ENCODE results near the gene VSTM2B. TPM values are rescaled to one million over a fixed set of nuclear protein-coding genes. Genes with fewer than 3 reads are reported as not detected.

VSTM2B gene
- total RNA-seq, 1 experiment from 2014 or later = not detected

DNA sequence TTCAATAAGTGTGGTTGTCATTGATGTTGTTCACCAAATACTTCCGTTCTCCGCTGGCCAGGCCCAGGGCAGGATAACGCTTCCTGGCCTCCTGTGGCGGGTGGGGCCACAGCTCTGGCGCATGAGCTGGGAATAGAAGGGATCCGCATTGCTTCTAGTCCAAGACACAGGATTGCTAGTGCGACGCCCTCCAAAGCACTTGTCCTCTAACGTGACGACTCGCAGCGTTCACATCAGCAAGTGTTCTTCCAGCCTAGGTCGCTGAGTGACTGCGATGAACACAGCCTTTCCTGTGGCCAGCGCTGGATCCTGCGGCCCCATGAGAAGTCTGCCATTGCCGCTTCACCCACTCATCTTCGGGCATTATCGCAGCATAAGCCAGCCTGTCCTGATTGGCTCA is 39.4 kb downstream of the VSTM2B start:
- ChIA-PET CTCF (no interaction called here), POLR2A (ENCODE audit: low non-redundant PET) (no interaction called here)
- no TSS peak for BruUV-seq (replicated peaks)

DNA sequence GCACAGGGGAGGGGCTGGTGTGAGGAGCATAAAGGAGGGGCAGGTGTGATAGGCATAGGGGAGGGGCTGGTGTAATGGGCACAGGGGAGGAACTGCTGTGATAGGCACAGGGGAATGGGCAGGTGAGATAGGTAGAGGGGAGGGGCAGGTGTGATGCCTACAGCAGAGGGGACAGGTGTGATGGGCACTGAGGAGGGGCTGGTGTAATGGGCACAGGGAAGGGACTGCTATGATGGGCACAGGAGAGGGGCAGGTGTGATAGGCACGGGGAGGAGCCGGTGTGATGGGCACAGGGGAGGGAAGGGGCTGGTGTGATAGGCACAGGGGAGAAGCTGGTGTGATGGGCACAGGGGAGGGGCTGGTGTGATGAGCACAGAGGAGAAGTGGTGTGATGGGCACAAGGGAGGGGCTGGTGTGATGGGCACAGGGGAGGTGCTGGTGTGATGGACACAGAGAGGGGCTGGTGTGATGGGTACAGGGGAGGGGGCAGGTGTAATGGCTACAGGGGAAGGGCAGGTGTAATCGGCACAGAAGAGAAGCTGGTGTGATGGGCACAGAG is 40.8 kb downstream of the VSTM2B start:
- BruUV-seq (replicated peaks) = no TSS peak
- Histone ChIP-seq H3K27ac (ENCODE audit: low read depth, low read length, poor library complexity, severe bottlenecking) (no peak overlapping the region), H3K4me3 (ENCODE audit: low read depth, low read length, poor library complexity, severe bottlenecking) (no peak overlapping the region), H3K9me3 (ENCODE audit: low read depth, low read length, poor library complexity, severe bottlenecking) (no peaks in the 10 kb centered on the region), H3K4me1 (ENCODE audit: insufficient read depth, low read length, poor library complexity, severe bottlenecking) (no peaks in the 10 kb centered on the region), H3K36me3 (ENCODE audit: insufficient read depth, low read length, poor library complexity, severe bottlenecking) (no peaks in the 10 kb centered on the region), H3K27me3 (replicated peaks; ENCODE audit: insufficient read depth, low read depth, low read length, poor library complexity) (peaks cover 18% of the 10 kb centered on the region)
- no peak for TF ChIP-seq EZH2 (IDR thresholded peaks at IDR 0.05; ENCODE audit: borderline replicate concordance, low read depth, low read length, poor library complexity, severe bottlenecking)
- TF ChIP-seq, protein P1, sequence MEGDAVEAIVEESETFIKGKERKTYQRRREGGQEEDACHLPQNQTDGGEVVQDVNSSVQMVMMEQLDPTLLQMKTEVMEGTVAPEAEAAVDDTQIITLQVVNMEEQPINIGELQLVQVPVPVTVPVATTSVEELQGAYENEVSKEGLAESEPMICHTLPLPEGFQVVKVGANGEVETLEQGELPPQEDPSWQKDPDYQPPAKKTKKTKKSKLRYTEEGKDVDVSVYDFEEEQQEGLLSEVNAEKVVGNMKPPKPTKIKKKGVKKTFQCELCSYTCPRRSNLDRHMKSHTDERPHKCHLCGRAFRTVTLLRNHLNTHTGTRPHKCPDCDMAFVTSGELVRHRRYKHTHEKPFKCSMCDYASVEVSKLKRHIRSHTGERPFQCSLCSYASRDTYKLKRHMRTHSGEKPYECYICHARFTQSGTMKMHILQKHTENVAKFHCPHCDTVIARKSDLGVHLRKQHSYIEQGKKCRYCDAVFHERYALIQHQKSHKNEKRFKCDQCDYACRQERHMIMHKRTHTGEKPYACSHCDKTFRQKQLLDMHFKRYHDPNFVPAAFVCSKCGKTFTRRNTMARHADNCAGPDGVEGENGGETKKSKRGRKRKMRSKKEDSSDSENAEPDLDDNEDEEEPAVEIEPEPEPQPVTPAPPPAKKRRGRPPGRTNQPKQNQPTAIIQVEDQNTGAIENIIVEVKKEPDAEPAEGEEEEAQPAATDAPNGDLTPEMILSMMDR (conservative IDR thresholded peaks at IDR 0.05; ENCODE audit: low read depth, low read length) = no peak
- POLR2A ChIA-PET (ENCODE audit: low non-redundant PET) = no interaction called here
- intact Hi-C loops (cut with micrococcal nuclease; ENCODE audit: unreplicated experiment) = no loop called here
- CTCF ChIA-PET = no interaction called here
- DNase-seq (ENCODE audit: low spot score) = no peak

More for the DNA sequence above, 39.4 kb downstream of the VSTM2B start:
- TF ChIP-seq, protein P1 (conservative IDR thresholded peaks at IDR 0.05; ENCODE audit: low read depth, low read length) = no peak
- TF ChIP-seq EZH2 (IDR thresholded peaks at IDR 0.05; ENCODE audit: borderline replicate concordance, low read depth, low read length, poor library complexity, severe bottlenecking) = no peak
- H3K27ac ChIP-seq (ENCODE audit: low read depth, low read length, poor library complexity, severe bottlenecking) = no peak overlapping the region
- H3K27me3 ChIP-seq (replicated peaks; ENCODE audit: insufficient read depth, low read depth, low read length, poor library complexity) = peaks cover 16% of the 10 kb centered on the region
- no peaks in the 10 kb centered on the region for H3K36me3 ChIP-seq (ENCODE audit: insufficient read depth, low read length, poor library complexity, severe bottlenecking)
- H3K4me3 ChIP-seq (ENCODE audit: low read depth, low read length, poor library complexity, severe bottlenecking) = no peak overlapping the region
- intact Hi-C loops (cut with micrococcal nuclease; ENCODE audit: unreplicated experiment) = no loop called here
- DNase-seq (ENCODE audit: low spot score) = no peak
- H3K9me3 ChIP-seq (ENCODE audit: low read depth, low read length, poor library complexity, severe bottlenecking) = no peaks in the 10 kb centered on the region
- no peaks in the 10 kb centered on the region for H3K4me1 ChIP-seq (ENCODE audit: insufficient read depth, low read length, poor library complexity, severe bottlenecking)

- ChIA-PET CTCF (no interaction called here), POLR2A (ENCODE audit: low non-redundant PET) (no interaction called here)
- TF ChIP-seq, protein P1 (conservative IDR thresholded peaks at IDR 0.05; ENCODE audit: low read depth, low read length) = no peak
- no peak for TF ChIP-seq EZH2 (IDR thresholded peaks at IDR 0.05; ENCODE audit: borderline replicate concordance, low read depth, low read length, poor library complexity, severe bottlenecking)
- Histone ChIP-seq H3K27me3 (replicated peaks; ENCODE audit: insufficient read depth, low read depth, low read length, poor library complexity) (peaks cover 20% of the 10 kb centered on the region), H3K4me1 (ENCODE audit: insufficient read depth, low read length, poor library complexity, severe bottlenecking) (no peaks in the 10 kb centered on the region), H3K4me3 (ENCODE audit: low read depth, low read length, poor library complexity, severe bottlenecking) (no peak overlapping the region), H3K27ac (ENCODE audit: low read depth, low read length, poor library complexity, severe bottlenecking) (no peak overlapping the region), H3K9me3 (ENCODE audit: low read depth, low read length, poor library complexity, severe bottlenecking) (no peaks in the 10 kb centered on the region), H3K36me3 (ENCODE audit: insufficient read depth, low read length, poor library complexity, severe bottlenecking) (no peaks in the 10 kb centered on the region)
- BruUV-seq (replicated peaks) = no TSS peak
- DNase-seq (ENCODE audit: low spot score) = no peak
- intact Hi-C loops (cut with micrococcal nuclease; ENCODE audit: unreplicated experiment) = no loop called here
Measured at GRCh38 chr19:29567366-29567915, 41.6 kb downstream of the VSTM2B start.
